ENCODE results near the gene AKT1. TPM values are rescaled to one million over a fixed set of nuclear protein-coding genes. Genes with fewer than 3 reads are reported as not detected.

The AKT1 gene
- total RNA-seq, 4 donors from 2014 or later: 134 to 283 (median 143) TPM

GRCh38 chr14:104826861-104827176 lies 31.3 kb upstream of the AKT1 start:
- Histone ChIP-seq H3K27ac (peak overlapping the region in 2 of 4 donors; percentile 22 to 57), H3K9me3 (no peaks in the 10 kb centered on the region), H3K27me3 (peaks cover 5% of the 10 kb centered on the region), H3K4me1 (peaks cover 0 to 25% (median 13%) of the 10 kb centered on the region in 3 donors), H3K36me3 (no peaks in the 10 kb centered on the region), H3K4me3 (peak overlapping the region; percentile 45 to 56)
- no peak for ATAC-seq
- TF ChIP-seq EP300 (IDR thresholded peaks at IDR 0.05) (no peak), CTCF (IDR thresholded peaks at IDR 0.05) (no peak), POLR2A (IDR thresholded peaks at IDR 0.05) (no peak), POLR2AphosphoS5 (IDR thresholded peaks at IDR 0.05) (no peak)
- no CpG with 5 or more reads among the region's 27 CpGs for WGBS, 2 donors (ENCODE audit: low coverage in 1 of 2)

DNA sequence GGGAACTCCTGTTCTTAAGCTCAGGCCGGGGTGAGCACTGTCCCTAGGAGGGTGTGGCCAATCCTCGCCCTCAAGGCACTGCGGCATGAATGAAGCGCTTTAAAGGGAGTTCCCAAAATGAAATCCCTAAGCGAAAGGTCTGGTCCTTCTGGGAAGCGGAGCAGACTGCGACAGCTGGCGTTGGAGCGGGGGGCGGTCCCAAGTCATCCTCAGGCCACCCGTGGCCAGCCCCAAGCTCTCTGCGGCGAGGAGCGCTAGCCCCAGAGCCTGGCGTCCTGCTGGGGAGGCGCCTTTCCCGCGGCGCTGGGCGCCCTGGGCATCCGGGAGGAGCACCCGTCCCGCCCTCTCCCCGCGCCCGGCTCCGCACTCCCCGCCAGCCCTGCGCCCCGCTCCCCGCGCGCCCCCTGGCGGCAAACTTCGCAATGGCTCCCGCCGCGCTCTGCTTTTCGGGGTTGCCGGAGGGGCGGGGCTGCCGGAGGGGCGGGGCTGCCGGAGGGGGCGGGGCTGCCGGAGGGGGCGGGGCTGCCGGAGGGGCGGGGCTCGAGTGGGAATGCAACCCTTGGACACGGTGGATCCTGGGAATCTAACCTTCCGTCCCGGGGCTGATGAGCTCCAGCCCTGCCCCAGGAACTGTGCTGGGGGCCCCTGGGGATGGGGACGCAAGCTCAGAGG lies 30.8 kb upstream of the AKT1 start:
- 3% methylated on average over 4 of the region's 54 CpGs; no CpG with 5 or more reads in 1 of the 2 donors for WGBS, 2 donors (ENCODE audit: low coverage in 1 of 2)
- TF ChIP-seq CTCF (IDR thresholded peaks at IDR 0.05) (peak in 3 of 4 experiments; percentile 80 to 94 (median 86)), POLR2AphosphoS5 (IDR thresholded peaks at IDR 0.05) (peak; percentile 19), EP300 (IDR thresholded peaks at IDR 0.05) (no peak), POLR2A (IDR thresholded peaks at IDR 0.05) (no peak)

DNA sequence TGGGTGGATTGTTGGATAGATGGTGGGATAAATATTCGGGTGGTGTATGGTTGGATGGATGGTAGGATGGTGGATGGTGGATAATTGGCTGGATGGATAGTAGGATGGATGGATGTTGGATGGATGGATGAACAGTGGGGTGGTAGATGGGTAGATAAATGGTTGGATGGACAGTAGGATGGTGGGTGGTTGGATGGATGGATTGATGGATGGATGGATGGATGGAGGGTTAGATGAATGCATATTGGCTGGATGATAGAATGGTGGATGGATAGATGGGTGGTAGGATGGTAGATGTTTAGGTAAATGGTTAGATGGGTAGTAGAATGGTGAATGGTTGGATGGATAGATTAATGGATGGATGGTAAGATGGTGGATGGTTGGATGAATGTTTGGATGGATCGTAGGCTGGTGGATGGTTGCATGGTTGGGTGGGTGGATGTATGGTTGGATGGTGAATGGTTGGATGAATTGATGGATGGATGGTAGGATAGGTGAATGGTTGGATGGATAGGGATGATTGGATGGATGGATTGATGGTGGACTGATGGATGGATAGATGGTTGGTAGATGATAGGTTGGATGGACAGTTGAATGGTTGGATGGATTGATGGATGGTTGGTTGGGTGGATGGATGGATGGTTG lies 28.9 kb upstream of the AKT1 start:
- no peaks in the 10 kb centered on the region for H3K9me3 ChIP-seq
- peaks cover 0 to 34% (median 13%) of the 10 kb centered on the region in 3 donors for H3K4me1 ChIP-seq
- no peak for TF ChIP-seq POLR2AphosphoS5 (IDR thresholded peaks at IDR 0.05)
- H3K4me3 ChIP-seq: no peak overlapping the region
- peaks cover 5% of the 10 kb centered on the region for H3K27me3 ChIP-seq
- H3K27ac ChIP-seq: no peak overlapping the region
- H3K36me3 ChIP-seq: no peaks in the 10 kb centered on the region
- 100% methylated on average over 2 of the region's 2 CpGs for WGBS, 2 donors (ENCODE audit: low coverage in 1 of 2)
- no peak for ATAC-seq

More for the DNA sequence above, 30.8 kb upstream of the AKT1 start:
- Histone ChIP-seq H3K27ac (peak overlapping the region in 2 of 4 donors; percentile 48 to 72), H3K4me3 (peak overlapping the region; percentile 45 to 56), H3K9me3 (no peaks in the 10 kb centered on the region), H3K4me1 (peaks cover 0 to 25% (median 13%) of the 10 kb centered on the region in 3 donors), H3K27me3 (peaks cover 5% of the 10 kb centered on the region), H3K36me3 (no peaks in the 10 kb centered on the region)
- peak; percentile 92 for ATAC-seq

- peaks cover 0 to 33% (median 13%) of the 10 kb centered on the region in 3 donors for H3K4me1 ChIP-seq
- no peak for TF ChIP-seq POLR2AphosphoS5 (IDR thresholded peaks at IDR 0.05)
- no peak for TF ChIP-seq CTCF (IDR thresholded peaks at IDR 0.05)
- no peak for TF ChIP-seq POLR2A (IDR thresholded peaks at IDR 0.05)
- TF ChIP-seq EP300 (IDR thresholded peaks at IDR 0.05): no peak
- no peak for ATAC-seq
- H3K36me3 ChIP-seq: peaks cover 0 to 5% of the 10 kb centered on the region in 2 donors
- 71 to 94% methylated on average over 3 to 6 of the region's 22 CpGs for WGBS, 2 donors (ENCODE audit: low coverage in 1 of 2)
- peaks cover 5% of the 10 kb centered on the region for H3K27me3 ChIP-seq
- no peaks in the 10 kb centered on the region for H3K9me3 ChIP-seq
- no peak overlapping the region for H3K27ac ChIP-seq
- no peak overlapping the region for H3K4me3 ChIP-seq
These were observed 27.5 kb upstream of the AKT1 start for GRCh38 chr14:104822821-104823615.

GRCh38 chr14:104821971-104822608 lies 26.5 kb upstream of the AKT1 start:
- ATAC-seq: no peak
- 70% methylated on average over 2 of the region's 27 CpGs; no CpG with 5 or more reads in 1 of the 2 donors for WGBS, 2 donors (ENCODE audit: low coverage in 1 of 2)
- Histone ChIP-seq H3K27me3 (no peaks in the 10 kb centered on the region), H3K27ac (no peak overlapping the region), H3K36me3 (peaks cover 0 to 5% of the 10 kb centered on the region in 2 donors), H3K9me3 (no peaks in the 10 kb centered on the region), H3K4me3 (no peak overlapping the region), H3K4me1 (peaks cover 0 to 30% (median 8%) of the 10 kb centered on the region in 3 donors)
- TF ChIP-seq CTCF (IDR thresholded peaks at IDR 0.05): no peak
- TF ChIP-seq POLR2AphosphoS5 (IDR thresholded peaks at IDR 0.05): no peak
- no peak for TF ChIP-seq POLR2A (IDR thresholded peaks at IDR 0.05)

All from gastroesophageal sphincter (tissue), 4 donors.